ENCODE measurements around the gene B3GAT2. TPM values are rescaled to one million over a fixed set of nuclear protein-coding genes. Genes with fewer than 3 reads are reported as not detected.

Gene B3GAT2
- polyA plus RNA-seq, 1 of the 3 experiments (the other 2 are of a cell fraction) = under 0.01 TPM

DNA sequence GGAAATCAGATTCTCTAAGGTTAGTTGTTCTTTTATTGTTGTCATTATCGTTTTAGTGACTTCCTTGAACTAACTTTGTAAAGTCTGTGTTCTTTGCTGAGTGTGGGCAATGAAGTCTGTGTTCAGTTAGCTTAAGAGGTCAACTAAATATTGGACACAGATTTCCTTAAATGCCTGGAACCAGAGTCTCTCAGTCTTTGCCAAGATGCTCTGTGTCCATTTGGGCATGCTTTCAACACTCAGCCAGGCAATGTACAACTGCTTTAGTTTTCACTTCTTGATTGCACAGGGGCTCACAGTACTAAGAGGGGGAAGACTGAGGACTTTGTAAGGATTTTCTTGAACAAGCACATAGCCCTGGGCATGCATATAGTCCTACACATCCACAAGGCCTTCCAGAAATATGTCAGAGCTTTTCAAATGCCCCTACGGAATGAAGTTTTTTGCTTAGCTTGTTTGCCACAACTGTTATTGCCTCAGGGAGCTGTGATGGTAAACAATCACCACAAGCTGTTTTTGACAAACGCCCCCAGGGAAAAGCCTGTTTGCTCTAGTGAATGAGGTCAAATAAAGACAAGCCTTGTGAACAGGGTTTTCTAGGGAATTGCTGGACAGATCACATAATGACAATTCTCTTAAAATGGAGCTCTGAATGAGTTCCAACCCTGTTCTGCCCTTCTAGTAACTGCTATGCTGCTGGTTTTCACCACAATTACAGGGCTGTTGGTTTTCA, 82.5 kb downstream of the B3GAT2 start:
- H3K9ac ChIP-seq = no peak overlapping the region
- CTCF ChIA-PET = interaction anchor here (3.5 kb wide), 1 partner anchor 10 kb away, joined by 26 read pairs; no protein-coding TSS in a partner anchor

More for the DNA sequence above, 82.5 kb downstream of the B3GAT2 start:
- no peaks in the 10 kb centered on the region for H3K79me2 ChIP-seq (ENCODE audit: insufficient read depth)
- H3K9me3 ChIP-seq = no peaks in the 10 kb centered on the region
- POLR2A ChIA-PET = no interaction called here
- H3K4me2 ChIP-seq = no peak overlapping the region
- no peaks in the 10 kb centered on the region for H3K36me3 ChIP-seq (replicated peaks in 1 of 2; ENCODE audit: control insufficient read depth in 1 of 2, insufficient read depth in 2 of 2, low read length in 1 of 2)
- no peaks in the 10 kb centered on the region for H3F3A ChIP-seq (replicated peaks; ENCODE audit: insufficient read depth)
- no peaks in the 10 kb centered on the region for H3K27me3 ChIP-seq (ENCODE audit: insufficient read depth)
- no peak overlapping the region for H3K4me3 ChIP-seq (ENCODE audit: low read depth in 2 of 2, low read length in 1 of 2)
- no peak for DNase-seq
- H2AFZ ChIP-seq (ENCODE audit: low read depth) = no peak overlapping the region
- 14% methylated on average over 3 of the region's 3 CpGs for whole genome bisulfite sequencing (ENCODE audit: low lambda C conversion rate)
- no peaks in the 10 kb centered on the region; a peak in 1 of 4 replicates for H3K4me1 ChIP-seq (ENCODE audit: control insufficient read depth in 1 of 2, insufficient read depth in 2 of 2, low read depth in 1 of 2, low read length in 1 of 2)
- H3K9me2 ChIP-seq = no peaks in the 10 kb centered on the region
- H4K20me1 ChIP-seq (ENCODE audit: insufficient read depth) = no peaks in the 10 kb centered on the region
- no peak overlapping the region for H3K27ac ChIP-seq (ENCODE audit: low read depth in 2 of 2, low read length in 1 of 2)
- TF ChIP-seq YY1 (IDR thresholded peaks at IDR 0.05; ENCODE audit: low read depth) (no peak), POLR2AphosphoS5 (IDR thresholded peaks at IDR 0.05; ENCODE audit: low read depth, low read length) (no peak), SIN3A (IDR thresholded peaks at IDR 0.05; ENCODE audit: borderline replicate concordance, low read depth, low read length) (no peak), NFIC (IDR thresholded peaks at IDR 0.05; ENCODE audit: borderline replicate concordance) (no peak), EP300 (IDR thresholded peaks at IDR 0.05; ENCODE audit: borderline replicate concordance in 1 of 2, low read depth in 1 of 2, low read length in 1 of 2) (no peak), TEAD4 (IDR thresholded peaks at IDR 0.05; ENCODE audit: borderline replicate concordance, insufficient read depth) (no peak), SMC3 (IDR thresholded peaks at IDR 0.05; ENCODE audit: low read depth, low read length) (no peak), RXRA (IDR thresholded peaks at IDR 0.05; ENCODE audit: borderline replicate concordance, low read depth) (no peak), RFX5 (IDR thresholded peaks at IDR 0.05; ENCODE audit: low read length) (no peak), TCF12 (IDR thresholded peaks at IDR 0.05) (no peak), TAF1 (IDR thresholded peaks at IDR 0.05; ENCODE audit: borderline replicate concordance, low read depth, low read length) (no peak), MXI1 (IDR thresholded peaks at IDR 0.05; ENCODE audit: low read depth, low read length) (no peak), ELF1 (IDR thresholded peaks at IDR 0.05) (no peak)
- TF ChIP-seq, protein P1, sequence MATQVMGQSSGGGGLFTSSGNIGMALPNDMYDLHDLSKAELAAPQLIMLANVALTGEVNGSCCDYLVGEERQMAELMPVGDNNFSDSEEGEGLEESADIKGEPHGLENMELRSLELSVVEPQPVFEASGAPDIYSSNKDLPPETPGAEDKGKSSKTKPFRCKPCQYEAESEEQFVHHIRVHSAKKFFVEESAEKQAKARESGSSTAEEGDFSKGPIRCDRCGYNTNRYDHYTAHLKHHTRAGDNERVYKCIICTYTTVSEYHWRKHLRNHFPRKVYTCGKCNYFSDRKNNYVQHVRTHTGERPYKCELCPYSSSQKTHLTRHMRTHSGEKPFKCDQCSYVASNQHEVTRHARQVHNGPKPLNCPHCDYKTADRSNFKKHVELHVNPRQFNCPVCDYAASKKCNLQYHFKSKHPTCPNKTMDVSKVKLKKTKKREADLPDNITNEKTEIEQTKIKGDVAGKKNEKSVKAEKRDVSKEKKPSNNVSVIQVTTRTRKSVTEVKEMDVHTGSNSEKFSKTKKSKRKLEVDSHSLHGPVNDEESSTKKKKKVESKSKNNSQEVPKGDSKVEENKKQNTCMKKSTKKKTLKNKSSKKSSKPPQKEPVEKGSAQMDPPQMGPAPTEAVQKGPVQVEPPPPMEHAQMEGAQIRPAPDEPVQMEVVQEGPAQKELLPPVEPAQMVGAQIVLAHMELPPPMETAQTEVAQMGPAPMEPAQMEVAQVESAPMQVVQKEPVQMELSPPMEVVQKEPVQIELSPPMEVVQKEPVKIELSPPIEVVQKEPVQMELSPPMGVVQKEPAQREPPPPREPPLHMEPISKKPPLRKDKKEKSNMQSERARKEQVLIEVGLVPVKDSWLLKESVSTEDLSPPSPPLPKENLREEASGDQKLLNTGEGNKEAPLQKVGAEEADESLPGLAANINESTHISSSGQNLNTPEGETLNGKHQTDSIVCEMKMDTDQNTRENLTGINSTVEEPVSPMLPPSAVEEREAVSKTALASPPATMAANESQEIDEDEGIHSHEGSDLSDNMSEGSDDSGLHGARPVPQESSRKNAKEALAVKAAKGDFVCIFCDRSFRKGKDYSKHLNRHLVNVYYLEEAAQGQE (IDR thresholded peaks at IDR 0.05; ENCODE audit: low read depth, low read length) = no peak
- TF ChIP-seq, protein P2, sequence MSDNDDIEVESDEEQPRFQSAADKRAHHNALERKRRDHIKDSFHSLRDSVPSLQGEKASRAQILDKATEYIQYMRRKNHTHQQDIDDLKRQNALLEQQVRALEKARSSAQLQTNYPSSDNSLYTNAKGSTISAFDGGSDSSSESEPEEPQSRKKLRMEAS (IDR thresholded peaks at IDR 0.05; ENCODE audit: low read depth) = no peak
- TF ChIP-seq, protein P3, sequence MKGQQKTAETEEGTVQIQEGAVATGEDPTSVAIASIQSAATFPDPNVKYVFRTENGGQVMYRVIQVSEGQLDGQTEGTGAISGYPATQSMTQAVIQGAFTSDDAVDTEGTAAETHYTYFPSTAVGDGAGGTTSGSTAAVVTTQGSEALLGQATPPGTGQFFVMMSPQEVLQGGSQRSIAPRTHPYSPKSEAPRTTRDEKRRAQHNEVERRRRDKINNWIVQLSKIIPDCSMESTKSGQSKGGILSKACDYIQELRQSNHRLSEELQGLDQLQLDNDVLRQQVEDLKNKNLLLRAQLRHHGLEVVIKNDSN (IDR thresholded peaks at IDR 0.05; ENCODE audit: borderline replicate concordance, low read depth) = no peak
- TF ChIP-seq, protein P4, sequence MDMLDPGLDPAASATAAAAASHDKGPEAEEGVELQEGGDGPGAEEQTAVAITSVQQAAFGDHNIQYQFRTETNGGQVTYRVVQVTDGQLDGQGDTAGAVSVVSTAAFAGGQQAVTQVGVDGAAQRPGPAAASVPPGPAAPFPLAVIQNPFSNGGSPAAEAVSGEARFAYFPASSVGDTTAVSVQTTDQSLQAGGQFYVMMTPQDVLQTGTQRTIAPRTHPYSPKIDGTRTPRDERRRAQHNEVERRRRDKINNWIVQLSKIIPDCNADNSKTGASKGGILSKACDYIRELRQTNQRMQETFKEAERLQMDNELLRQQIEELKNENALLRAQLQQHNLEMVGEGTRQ (IDR thresholded peaks at IDR 0.05; ENCODE audit: borderline replicate concordance, low read depth, low read length) = no peak

All from SK-N-SH (cell line).